Sciatic nerve (tissue), 2 donors: Measurements from ENCODE around the gene GJB3. TPM values are rescaled to one million over a fixed set of nuclear protein-coding genes. Genes with fewer than 3 reads are reported as not detected.
"Not testable (repeated sequence)": the region's sequence is repeated elsewhere in the genome, so short reads cannot be mapped to it uniquely, and the experiment has no call there.

Experiments used
- ATAC-seq: fragments of 200-7000 bp; cut with Tn5 transposase; one replicate; pipeline ENCODE4 v1.9.1; 2020; ENCODE audit warnings: mild to moderate bottlenecking, moderate library complexity
- DNase-seq: peaks from one replicate; pipeline ENCODE4 v3.0.0-alpha.2; 2020; ENCODE audit warnings: low spot score
- intact Hi-C: fragments of 100-400 bp; cut with DNase I; formaldehyde crosslinking; loops from one replicate; pipeline ENCODE4 v1.14.2; 2022
- total RNA-seq: library from RNA; stranded (reverse); fragmentation: NEBNext Ultra II Directional; extraction: Animal tissue kit (Norgen Biotek cat#: 25700); gene quantifications from one replicate; pipeline ENCODE4 v1.2.1, GENCODE V29; 2021
- donor health status: DM: no; HTN: no; CAD: no.
- donor health status: DM: no; HTN: no; CAD: no.

The GJB3 gene
- total RNA-seq, 1 donor from 2014 or later: 1.3 TPM

DNA sequence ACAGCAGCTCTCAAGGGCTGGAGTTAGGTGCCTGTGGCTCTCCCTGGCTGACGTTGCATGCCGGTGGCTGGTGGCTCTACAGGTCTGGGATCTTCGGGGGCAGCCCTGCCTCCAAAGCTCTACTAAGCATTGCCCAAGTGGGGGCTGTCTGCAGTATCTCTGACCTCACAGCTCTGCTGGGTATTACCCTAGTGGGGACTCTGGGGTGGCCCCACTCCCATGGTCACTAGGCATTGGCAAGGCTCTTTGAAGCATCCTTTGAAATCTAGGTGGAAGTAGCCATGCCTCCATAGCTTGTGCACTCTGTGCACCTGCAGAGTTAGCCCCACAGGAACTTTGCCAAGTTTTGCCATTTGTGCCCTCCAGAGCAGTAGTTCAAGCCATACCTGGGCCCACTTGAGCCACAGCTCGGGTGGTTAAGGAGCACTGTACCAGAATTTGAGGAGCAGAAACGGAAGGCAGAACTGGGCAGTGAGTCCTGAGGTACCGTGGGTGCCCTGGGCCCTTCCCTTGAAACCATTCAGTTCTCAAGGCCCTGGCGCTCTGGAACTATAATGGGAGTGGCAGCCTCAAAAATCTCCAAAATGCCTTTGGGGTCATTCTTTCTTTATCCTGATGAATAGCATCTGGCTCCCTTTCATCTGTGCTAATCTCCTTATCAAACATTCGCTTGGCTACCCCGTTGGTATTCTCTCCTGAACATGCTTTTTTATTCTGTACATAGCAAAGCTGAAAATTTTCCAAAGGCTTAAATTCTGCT lies 27.2 kb downstream of the GJB3 start:
- DNase-seq (no peak), ATAC-seq (no peak)
- intact Hi-C loops: no loop called here

DNA sequence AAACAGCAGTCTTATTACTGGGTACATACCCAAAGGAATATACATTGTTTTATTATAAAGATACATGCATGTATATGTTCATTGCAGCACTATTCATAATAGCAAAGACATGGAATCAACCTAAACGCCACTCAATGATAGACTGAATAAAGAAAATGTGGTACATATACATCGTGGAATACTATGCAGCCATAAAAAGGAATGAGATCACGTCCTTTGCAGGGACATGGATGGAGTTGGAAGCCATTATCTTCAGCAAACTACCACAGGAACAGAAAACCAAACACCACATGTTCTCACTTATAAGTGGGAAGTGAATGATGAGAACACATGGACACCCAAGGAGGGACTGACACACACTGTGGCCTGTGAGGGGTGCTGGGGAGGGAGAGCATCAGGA lies 29.8 kb downstream of the GJB3 start:
- DNase-seq, intact Hi-C loops, ATAC-seq: not testable (repeated sequence)

DNA sequence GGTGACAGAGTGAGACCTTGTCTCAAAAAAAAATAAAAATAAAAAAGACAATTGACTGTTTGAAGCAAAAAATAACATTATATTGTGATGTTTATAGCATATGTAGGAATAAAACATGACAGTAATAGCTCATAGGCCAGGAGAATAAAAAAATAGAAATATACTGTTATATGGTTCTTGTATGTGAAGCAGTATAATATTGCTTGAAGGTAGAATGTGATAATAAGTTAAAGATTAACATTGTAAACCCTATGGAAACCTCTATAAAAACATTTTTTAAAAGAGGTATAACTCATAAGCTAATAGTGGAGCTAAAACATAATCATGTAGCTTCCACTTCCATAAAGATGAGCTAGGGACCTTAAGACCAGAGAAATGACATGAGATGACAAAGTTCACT lies 35.3 kb downstream of the GJB3 start:
- ATAC-seq (no peak), DNase-seq (no peak)
- intact Hi-C loops: no loop called here

DNA sequence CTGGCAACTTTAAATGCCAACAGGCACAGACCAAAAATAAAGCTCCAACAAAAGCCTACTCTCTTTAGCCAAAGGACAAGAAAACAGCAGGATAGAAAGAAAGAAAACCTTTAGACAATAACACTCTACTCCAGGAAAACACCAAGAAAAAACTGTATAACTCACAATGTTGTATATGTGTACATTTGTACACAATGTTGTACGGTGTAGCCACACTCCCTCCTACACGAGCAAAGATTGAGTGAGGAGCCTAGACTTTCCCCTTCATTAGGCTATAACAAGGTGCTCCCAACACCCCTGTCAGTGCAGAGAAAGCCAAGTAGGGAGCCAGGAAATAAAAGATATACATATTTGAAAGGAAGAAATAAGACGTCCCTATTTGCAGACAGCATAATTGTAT lies 35.8 kb downstream of the GJB3 start:
- DNase-seq: no peak
- intact Hi-C loops: no loop called here

GRCh38 chr1:34818862-34819261 lies 37.8 kb downstream of the GJB3 start:
- ATAC-seq, intact Hi-C loops, DNase-seq: not testable (repeated sequence)

More for the DNA sequence above, 35.8 kb downstream of the GJB3 start:
- no peak for ATAC-seq

DNA sequence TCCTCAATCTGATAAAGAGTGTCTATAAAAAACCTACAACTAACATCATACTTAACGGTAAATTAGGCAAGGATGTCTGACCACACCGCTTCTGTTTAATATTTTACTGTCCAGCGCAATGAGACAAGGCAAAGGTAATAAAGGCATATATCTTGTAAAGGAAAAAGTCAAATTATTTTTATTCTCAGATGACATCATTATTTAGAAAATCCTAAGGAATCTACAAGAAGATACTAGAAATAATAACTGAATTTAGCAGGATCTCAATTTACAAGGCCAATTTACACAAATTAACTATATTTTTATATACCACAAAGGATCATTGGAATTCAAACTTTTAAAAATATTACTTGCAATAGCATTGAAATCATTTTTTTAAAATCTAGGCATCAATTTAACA lies 41.2 kb downstream of the GJB3 start:
- DNase-seq (no peak), ATAC-seq (no peak)
- intact Hi-C loops: no loop called here

GRCh38 chr1:34824817-34825454 lies 43.9 kb downstream of the GJB3 start:
- intact Hi-C loops: loop anchor here (2.0 kb wide), 1 partner anchor 68 kb away; no protein-coding TSS in a partner anchor
- no peak for ATAC-seq
- no peak for DNase-seq

DNA sequence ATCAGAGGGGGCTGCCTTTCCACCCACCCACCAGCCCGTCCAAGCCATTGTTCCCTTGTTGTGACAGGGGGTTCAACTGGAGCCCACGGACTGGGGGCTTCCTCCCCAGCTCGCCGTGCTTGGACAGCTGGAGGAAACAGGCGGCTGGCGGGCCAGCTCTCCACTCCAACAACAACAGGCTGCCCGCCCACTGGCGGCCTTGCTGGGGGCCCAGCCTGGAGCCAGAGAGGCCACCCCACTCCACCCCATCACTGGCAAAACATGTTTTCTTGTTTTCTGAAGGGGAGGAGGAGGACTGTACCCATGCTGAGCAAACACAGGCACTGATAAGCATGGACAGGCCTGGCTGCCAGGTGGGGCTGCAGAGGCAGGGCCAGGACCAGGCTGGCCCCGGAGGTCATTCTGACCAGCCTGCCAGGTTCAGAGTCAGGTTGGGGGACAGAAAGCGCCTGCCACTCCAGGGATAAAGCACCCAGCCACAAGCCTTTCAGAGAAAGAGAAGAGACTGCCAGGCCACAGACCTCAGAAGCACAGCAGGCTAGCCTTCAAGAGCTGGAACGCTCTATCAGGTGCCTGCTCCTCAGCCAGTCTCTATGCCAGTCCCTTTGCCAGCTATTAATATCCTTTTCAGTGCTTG lies 44.6 kb downstream of the GJB3 start:
- no peak for DNase-seq
- intact Hi-C loops: loop anchor here (2.0 kb wide), 1 partner anchor 67 kb away; no protein-coding TSS in a partner anchor
- no peak for ATAC-seq

DNA sequence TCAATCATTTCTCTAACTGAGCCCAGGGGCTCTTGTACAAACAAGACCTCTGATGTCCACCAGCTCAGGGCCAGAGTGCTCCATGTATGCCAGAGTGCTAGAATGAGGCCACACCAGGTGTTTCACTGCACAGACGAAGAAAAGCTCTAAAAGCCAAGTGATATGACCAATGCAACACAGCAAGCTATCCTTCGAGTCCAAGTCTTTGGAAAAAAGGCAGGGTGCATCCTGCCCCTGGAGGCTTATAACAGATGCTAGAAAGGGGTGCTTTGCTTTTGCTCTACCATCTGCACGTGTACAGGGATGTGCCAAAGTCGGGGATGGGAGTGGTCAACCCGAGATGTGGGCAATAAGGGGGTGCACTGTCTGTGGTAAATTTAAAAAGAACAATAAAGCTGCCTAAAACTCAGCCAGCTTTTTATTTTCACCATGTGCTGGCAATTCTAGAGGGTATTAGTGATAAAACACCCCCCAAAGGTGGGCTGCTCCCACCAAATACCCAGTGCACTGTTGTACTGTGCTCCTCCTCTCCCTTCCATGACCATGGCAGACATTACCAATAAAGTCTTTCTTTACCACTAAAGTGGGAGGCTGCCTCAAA lies 46.4 kb downstream of the GJB3 start:
- intact Hi-C loops: no loop called here

GRCh38 chr1:34828611-34829010 lies 47.6 kb downstream of the GJB3 start:
- intact Hi-C loops: no loop called here
- DNase-seq (no peak), ATAC-seq (no peak)

More for the DNA sequence above, 46.4 kb downstream of the GJB3 start:
- DNase-seq: no peak
- no peak for ATAC-seq

DNA sequence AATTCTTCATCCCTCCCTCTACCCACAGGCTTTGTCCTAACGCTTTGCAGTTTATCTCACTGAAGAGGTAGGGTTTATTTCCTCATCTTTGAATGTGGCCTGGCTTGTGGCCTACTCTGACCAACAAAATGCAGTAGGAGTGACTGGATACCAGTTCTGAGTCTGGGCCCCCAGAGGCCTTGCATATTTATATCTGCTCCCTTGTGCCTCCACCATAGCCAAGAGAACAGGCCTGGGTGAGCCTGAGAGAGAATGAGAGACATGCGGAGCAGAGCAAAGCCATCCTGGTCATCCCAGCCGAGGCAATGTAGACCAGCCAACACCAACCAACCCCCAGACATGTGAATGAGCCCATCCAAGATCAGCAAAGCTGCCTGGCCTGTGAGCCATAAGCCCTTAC lies 48.2 kb downstream of the GJB3 start:
- intact Hi-C loops: no loop called here
- DNase-seq (no peak), ATAC-seq (no peak)

DNA sequence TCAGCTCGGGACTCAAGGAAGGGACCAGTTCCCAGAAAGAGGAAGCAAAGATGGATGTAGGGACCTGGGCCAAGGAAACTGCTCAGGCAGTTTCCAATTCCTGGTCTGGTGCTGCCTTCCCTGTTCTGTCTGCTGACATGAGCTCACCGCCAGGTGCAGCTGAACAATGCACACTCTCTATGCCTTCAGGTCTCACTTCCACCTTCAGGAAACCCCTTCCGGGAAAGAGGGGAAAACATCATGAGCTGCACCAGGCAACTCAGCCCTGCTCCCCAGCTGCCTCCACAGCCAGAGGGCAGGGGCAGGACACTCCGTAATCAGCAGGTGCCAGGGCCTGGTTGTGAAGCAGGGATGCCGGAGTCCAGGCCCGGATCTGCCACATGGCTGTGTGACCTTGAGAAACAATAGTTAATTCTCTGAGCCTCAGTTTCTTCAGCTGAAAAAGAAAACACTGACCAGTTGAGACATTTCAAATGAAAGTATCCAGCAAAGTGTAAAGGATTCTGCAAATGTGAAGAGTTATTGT lies 50.8 kb downstream of the GJB3 start:
- intact Hi-C loops: no loop called here
- no peak for ATAC-seq
- DNase-seq: no peak

DNA sequence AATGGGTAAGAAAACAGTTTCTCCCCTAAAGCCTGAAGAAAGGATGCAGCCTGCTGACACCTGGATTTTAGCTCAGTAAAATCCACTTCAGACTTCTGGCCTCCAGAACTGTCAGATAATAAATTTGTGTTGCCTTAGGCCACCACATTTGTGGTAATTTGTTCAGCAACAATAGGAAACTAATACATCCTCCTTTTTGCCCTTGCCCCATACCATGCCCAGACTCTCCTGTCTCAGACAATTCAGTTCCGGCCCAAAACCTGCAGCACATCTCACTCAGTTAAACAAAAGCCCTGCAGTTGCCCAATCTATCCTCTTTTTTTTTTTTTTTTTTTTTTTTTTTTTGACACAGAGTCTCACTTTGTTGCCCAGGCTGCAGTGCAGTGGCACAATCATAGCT lies 52.7 kb downstream of the GJB3 start:
- no peak for ATAC-seq
- intact Hi-C loops: no loop called here
- no peak for DNase-seq

Other genes with a start within 250 kb of the GJB3 start
- 0.36 TPM for gene GJB5, start 26.2 kb upstream of the GJB3 start, total RNA-seq
- gene GJB4, start 21.5 kb upstream of the GJB3 start, total RNA-seq: not detected
- 35.9 TPM for gene GJA4, start 11.8 kb downstream of the GJB3 start, total RNA-seq
- gene SMIM12, start 78.5 kb downstream of the GJB3 start, total RNA-seq: 36.2 TPM
- 0.36 TPM for gene DLGAP3, start 148.4 kb downstream of the GJB3 start, total RNA-seq
- gene TMEM35B, start 204.1 kb downstream of the GJB3 start, total RNA-seq: 42.1 TPM